Vagina (tissue), 2 donors: ENCODE results near the gene AMPD3.

Experiments
- CTCF ChIP-seq, 3 experiments: fragments of 450-650 bp in 2 of 3; fragments of 200-600 bp in 1 of 3; sonication (generic) in 1 of 3; IDR thresholded peaks; one replicate each; pipeline ENCODE4 v1.5.1; 2017 to 2019; ENCODE audit warnings: antibody characterized with exemption in 3 of 3, mild to moderate bottlenecking in 2 of 3, moderate library complexity in 2 of 3
- POLR2AphosphoS5 ChIP-seq, 2 donors: sonication (generic); formaldehyde crosslinking; IDR thresholded peaks; one replicate each; pipeline ENCODE4 v1.9.0; 2017; ENCODE audit warnings: antibody characterized with exemption in 2 of 2, mild to moderate bottlenecking in 2 of 2, low read depth in 1 of 2; ENCODE audit not compliant: insufficient read depth in 1 of 2

- no peak for TF ChIP-seq POLR2AphosphoS5 (IDR thresholded peaks at IDR 0.05; ENCODE audit: insufficient read depth in 1 of 2, low read depth in 1 of 2)
- no peak for TF ChIP-seq CTCF (IDR thresholded peaks at IDR 0.05)
These were observed 25.7 kb downstream of the AMPD3 start for GRCh38 chr11:10480760-10481159.
